ENCODE data around the gene TRPM1. TPM values are rescaled to one million over a fixed set of nuclear protein-coding genes. Genes with fewer than 3 reads are reported as not detected.

TRPM1 gene
- total and polyA plus RNA-seq, 9 of the 15 experiments (the other 6 are each of a cell fraction or from before 2014, with no cell fraction given), result 0.01 to 0.06 (median 0.03) TPM; not detected in 5

DNA sequence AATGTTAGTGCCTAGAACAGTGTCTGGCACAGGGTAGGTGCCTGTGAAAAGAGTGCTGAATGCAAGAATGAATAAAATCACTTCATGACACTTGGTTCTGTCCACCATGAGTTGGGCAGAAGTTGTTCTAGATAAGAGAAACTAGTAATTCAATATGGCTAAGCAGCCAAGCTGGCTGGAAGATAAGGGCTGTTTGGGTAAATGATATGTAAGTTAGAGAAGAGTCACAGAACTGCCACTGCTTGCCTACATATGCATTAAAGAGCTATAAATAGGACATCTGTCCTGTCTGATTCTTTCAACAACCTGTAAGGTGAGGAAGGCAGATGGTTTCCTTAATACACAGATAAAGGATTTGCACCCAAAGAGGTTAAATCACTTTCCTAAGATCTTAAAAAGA is 123.2 kb downstream of the TRPM1 start (continued):
- TF ChIP-seq IRF2 (CRISPR knock-in tag; IDR thresholded peaks at IDR 0.05) (no peak), PTRF (tag; IDR thresholded peaks at IDR 0.05) (no peak), ZNF644 (tag; IDR thresholded peaks at IDR 0.05; ENCODE audit: low read depth) (peak; percentile 93), CREM (IDR thresholded peaks at IDR 0.05; ENCODE audit: low read depth) (peak; percentile 32; the same call in 1 of the 2 replicates), ADNP (tag; IDR thresholded peaks at IDR 0.05) (no peak), RFX1 (IDR thresholded peaks at IDR 0.05) (no peak), NCOR1 (IDR thresholded peaks at IDR 0.05) (peak; percentile 96), CC2D1A (IDR thresholded peaks at IDR 0.05) (peak; percentile 93), TRIM28 (IDR thresholded peaks at IDR 0.05) (no peak), PHB (CRISPR knock-in tag; IDR thresholded peaks at IDR 0.05) (no peak), TGIF2 (CRISPR knock-in tag; IDR thresholded peaks at IDR 0.05) (no peak), BCL6 (CRISPR knock-in tag; IDR thresholded peaks at IDR 0.05) (no peak), SMAD4 (CRISPR knock-in tag; conservative IDR thresholded peaks at IDR 0.05) (peak; percentile 91), LCOR (CRISPR knock-in tag; IDR thresholded peaks at IDR 0.05) (no peak), TARDBP (IDR thresholded peaks at IDR 0.05) (peak; percentile 92), RNF2 (IDR thresholded peaks at IDR 0.05) (peak; percentile 48; the same call in 1 of the 2 replicates), ZKSCAN8 (CRISPR knock-in tag; IDR thresholded peaks at IDR 0.05) (peak; percentile 68; the same call in 1 of the 2 replicates), FOSL1 (tag; conservative IDR thresholded peaks at IDR 0.05) (peak; percentile 70), DPF2 (IDR thresholded peaks at IDR 0.05) (peak; percentile 86)
- TF ChIP-seq, protein P1, sequence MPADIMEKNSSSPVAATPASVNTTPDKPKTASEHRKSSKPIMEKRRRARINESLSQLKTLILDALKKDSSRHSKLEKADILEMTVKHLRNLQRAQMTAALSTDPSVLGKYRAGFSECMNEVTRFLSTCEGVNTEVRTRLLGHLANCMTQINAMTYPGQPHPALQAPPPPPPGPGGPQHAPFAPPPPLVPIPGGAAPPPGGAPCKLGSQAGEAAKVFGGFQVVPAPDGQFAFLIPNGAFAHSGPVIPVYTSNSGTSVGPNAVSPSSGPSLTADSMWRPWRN (IDR thresholded peaks at IDR 0.05; ENCODE audit: low read depth), result peak; percentile 81
- TF ChIP-seq, protein P2, sequence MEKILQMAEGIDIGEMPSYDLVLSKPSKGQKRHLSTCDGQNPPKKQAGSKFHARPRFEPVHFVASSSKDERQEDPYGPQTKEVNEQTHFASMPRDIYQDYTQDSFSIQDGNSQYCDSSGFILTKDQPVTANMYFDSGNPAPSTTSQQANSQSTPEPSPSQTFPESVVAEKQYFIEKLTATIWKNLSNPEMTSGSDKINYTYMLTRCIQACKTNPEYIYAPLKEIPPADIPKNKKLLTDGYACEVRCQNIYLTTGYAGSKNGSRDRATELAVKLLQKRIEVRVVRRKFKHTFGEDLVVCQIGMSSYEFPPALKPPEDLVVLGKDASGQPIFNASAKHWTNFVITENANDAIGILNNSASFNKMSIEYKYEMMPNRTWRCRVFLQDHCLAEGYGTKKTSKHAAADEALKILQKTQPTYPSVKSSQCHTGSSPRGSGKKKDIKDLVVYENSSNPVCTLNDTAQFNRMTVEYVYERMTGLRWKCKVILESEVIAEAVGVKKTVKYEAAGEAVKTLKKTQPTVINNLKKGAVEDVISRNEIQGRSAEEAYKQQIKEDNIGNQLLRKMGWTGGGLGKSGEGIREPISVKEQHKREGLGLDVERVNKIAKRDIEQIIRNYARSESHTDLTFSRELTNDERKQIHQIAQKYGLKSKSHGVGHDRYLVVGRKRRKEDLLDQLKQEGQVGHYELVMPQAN (IDR thresholded peaks at IDR 0.05; ENCODE audit: borderline replicate concordance), result no peak
- TF ChIP-seq, protein P3, sequence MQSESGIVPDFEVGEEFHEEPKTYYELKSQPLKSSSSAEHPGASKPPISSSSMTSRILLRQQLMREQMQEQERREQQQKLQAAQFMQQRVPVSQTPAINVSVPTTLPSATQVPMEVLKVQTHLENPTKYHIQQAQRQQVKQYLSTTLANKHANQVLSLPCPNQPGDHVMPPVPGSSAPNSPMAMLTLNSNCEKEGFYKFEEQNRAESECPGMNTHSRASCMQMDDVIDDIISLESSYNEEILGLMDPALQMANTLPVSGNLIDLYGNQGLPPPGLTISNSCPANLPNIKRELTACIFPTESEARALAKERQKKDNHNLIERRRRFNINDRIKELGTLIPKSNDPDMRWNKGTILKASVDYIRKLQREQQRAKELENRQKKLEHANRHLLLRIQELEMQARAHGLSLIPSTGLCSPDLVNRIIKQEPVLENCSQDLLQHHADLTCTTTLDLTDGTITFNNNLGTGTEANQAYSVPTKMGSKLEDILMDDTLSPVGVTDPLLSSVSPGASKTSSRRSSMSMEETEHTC (IDR thresholded peaks at IDR 0.05), result no peak
- TF ChIP-seq, protein P4, sequence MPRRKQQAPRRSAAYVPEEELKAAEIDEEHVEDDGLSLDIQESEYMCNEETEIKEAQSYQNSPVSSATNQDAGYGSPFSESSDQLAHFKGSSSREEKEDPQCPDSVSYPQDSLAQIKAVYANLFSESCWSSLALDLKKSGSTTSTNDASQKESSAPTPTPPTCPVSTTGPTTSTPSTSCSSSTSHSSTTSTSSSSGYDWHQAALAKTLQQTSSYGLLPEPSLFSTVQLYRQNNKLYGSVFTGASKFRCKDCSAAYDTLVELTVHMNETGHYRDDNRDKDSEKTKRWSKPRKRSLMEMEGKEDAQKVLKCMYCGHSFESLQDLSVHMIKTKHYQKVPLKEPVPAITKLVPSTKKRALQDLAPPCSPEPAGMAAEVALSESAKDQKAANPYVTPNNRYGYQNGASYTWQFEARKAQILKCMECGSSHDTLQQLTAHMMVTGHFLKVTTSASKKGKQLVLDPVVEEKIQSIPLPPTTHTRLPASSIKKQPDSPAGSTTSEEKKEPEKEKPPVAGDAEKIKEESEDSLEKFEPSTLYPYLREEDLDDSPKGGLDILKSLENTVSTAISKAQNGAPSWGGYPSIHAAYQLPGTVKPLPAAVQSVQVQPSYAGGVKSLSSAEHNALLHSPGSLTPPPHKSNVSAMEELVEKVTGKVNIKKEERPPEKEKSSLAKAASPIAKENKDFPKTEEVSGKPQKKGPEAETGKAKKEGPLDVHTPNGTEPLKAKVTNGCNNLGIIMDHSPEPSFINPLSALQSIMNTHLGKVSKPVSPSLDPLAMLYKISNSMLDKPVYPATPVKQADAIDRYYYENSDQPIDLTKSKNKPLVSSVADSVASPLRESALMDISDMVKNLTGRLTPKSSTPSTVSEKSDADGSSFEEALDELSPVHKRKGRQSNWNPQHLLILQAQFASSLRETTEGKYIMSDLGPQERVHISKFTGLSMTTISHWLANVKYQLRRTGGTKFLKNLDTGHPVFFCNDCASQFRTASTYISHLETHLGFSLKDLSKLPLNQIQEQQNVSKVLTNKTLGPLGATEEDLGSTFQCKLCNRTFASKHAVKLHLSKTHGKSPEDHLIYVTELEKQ (CRISPR knock-in tag; IDR thresholded peaks at IDR 0.05), result no peak
